ENCODE data around the gene ENOX2. TPM values are rescaled to one million over a fixed set of nuclear protein-coding genes. Genes with fewer than 3 reads are reported as not detected.
A peak's percentile ranks its signal among the peaks of the same experiment; 100 is the strongest.

ENOX2 gene
- total RNA-seq, 2 donors from 2014 or later = 7.3 to 26.2 TPM

DNA sequence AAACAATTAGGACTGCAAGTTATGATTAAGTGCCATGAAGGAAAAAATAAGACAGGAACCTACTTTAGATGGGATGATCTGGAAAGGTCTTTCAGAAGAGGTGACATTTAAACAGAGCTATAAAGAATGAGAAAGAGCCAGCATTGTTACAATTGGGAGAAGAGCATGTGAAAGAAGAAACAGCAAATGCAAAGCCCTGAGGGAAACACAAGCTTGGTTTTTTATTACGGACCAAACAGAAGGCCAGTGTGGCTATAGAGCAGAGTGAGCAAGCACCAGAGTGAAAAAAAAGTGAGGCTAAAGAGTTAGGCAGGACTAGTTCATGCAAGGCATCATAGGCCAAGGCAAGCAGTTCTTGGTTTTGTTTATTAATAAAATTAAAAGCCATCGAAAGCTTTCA, 325.6 kb downstream of the ENOX2 start:
- no peak overlapping the region for H3K27ac Mint-ChIP-seq
- H3K36me3 ChIP-seq (ENCODE audit: control insufficient read depth, insufficient read depth, low read length) = no peaks in the 10 kb centered on the region
- H3K4me3 Mint-ChIP-seq = no peak overlapping the region
- H3K9me3 ChIP-seq (ENCODE audit: control insufficient read depth, low read length) = no peaks in the 10 kb centered on the region
- no peak overlapping the region for H3K9ac ChIP-seq (ENCODE audit: extremely low read depth, low read length, poor library complexity, severe bottlenecking)
- H3K27me3 ChIP-seq (ENCODE audit: control insufficient read depth, insufficient read depth, low read length, poor library complexity, severe bottlenecking) = no peaks in the 10 kb centered on the region
- no peak overlapping the region for H3K4me3 ChIP-seq (ENCODE audit: low read length)
- H3K4me1 Mint-ChIP-seq = no peaks in the 10 kb centered on the region
- TF ChIP-seq, protein P1, sequence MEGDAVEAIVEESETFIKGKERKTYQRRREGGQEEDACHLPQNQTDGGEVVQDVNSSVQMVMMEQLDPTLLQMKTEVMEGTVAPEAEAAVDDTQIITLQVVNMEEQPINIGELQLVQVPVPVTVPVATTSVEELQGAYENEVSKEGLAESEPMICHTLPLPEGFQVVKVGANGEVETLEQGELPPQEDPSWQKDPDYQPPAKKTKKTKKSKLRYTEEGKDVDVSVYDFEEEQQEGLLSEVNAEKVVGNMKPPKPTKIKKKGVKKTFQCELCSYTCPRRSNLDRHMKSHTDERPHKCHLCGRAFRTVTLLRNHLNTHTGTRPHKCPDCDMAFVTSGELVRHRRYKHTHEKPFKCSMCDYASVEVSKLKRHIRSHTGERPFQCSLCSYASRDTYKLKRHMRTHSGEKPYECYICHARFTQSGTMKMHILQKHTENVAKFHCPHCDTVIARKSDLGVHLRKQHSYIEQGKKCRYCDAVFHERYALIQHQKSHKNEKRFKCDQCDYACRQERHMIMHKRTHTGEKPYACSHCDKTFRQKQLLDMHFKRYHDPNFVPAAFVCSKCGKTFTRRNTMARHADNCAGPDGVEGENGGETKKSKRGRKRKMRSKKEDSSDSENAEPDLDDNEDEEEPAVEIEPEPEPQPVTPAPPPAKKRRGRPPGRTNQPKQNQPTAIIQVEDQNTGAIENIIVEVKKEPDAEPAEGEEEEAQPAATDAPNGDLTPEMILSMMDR (conservative IDR thresholded peaks at IDR 0.05) = no peak
- 96% methylated on average over 1 of the region's 2 CpGs; no CpG with 5 or more reads in 1 of the 2 experiments for WGBS, 2 experiments (ENCODE audit: insufficient coverage in 1 of 2, insufficient read length in 1 of 2)
- DNase-seq = no peak
- H3K9me3 Mint-ChIP-seq = peaks cover 6% of the 10 kb centered on the region
- no peaks in the 10 kb centered on the region for H3K36me3 Mint-ChIP-seq (ENCODE audit: low read depth)
- no peak overlapping the region for H3K27ac ChIP-seq (ENCODE audit: low read depth, low read length)
- no peaks in the 10 kb centered on the region for H3K4me1 ChIP-seq (ENCODE audit: control insufficient read depth, insufficient read depth, low read length)
- no peaks in the 10 kb centered on the region for H3K27me3 Mint-ChIP-seq (ENCODE audit: insufficient read depth)

GRCh38 chrX:130575831-130576389, 327.1 kb downstream of the ENOX2 start:
- Mint-ChIP-seq H3K27ac (no peak overlapping the region), H3K27me3 (ENCODE audit: insufficient read depth) (no peaks in the 10 kb centered on the region), H3K4me3 (no peak overlapping the region), H3K4me1 (no peaks in the 10 kb centered on the region), H3K36me3 (ENCODE audit: low read depth) (no peaks in the 10 kb centered on the region), H3K9me3 (peaks cover 6% of the 10 kb centered on the region)
- peak; percentile 67 for DNase-seq
- TF ChIP-seq, protein P1 (conservative IDR thresholded peaks at IDR 0.05) = peak; percentile 95
- no peaks in the 10 kb centered on the region for H3K36me3 ChIP-seq (ENCODE audit: control insufficient read depth, insufficient read depth, low read length)
- no peak overlapping the region for H3K9ac ChIP-seq (ENCODE audit: extremely low read depth, low read length, poor library complexity, severe bottlenecking)
- no peaks in the 10 kb centered on the region for H3K27me3 ChIP-seq (ENCODE audit: control insufficient read depth, insufficient read depth, low read length, poor library complexity, severe bottlenecking)
- H3K4me1 ChIP-seq (ENCODE audit: control insufficient read depth, insufficient read depth, low read length) = no peaks in the 10 kb centered on the region
- H3K9me3 ChIP-seq (ENCODE audit: control insufficient read depth, low read length) = no peaks in the 10 kb centered on the region
- 33 to 39% methylated on average over 3 to 5 of the region's 6 CpGs for WGBS, 2 experiments (ENCODE audit: insufficient coverage in 1 of 2, insufficient read length in 1 of 2)
- H3K27ac ChIP-seq (ENCODE audit: low read depth, low read length) = no peak overlapping the region
- no peak overlapping the region for H3K4me3 ChIP-seq (ENCODE audit: low read length)

Other genes with a start within 250 kb of the ENOX2 start
- under 1 TPM in 1 of 2 donors, not detected in 1; 0.24 TPM for gene ARHGAP36, start 155.1 kb upstream of the ENOX2 start, total RNA-seq

All from endodermal cell (in vitro differentiated cells).